Stimulated activated naive CD8-positive, alpha-beta T cell treated with anti-CD3 and anti-CD28 coated beads, Interleukin-15, Interleukin-2, amounts not matched to agents 100 U/mL and 50 U/mL, for 24 hours (primary cell): ENCODE measurements around the gene TMEM260.
"Not testable (repeated sequence)": the region's sequence is repeated elsewhere in the genome, so short reads cannot be mapped to it uniquely, and the experiment has no call there.

ENCODE experiments used
- ATAC-seq: fragments of 150-1000 bp; cut with Tn5 transposase; one replicate; pipeline ENCODE4 v1.10.0; 2021
- DNase-seq: peaks from one replicate; pipeline ENCODE4 v3.0.0; 2021

The TMEM260 gene

DNA sequence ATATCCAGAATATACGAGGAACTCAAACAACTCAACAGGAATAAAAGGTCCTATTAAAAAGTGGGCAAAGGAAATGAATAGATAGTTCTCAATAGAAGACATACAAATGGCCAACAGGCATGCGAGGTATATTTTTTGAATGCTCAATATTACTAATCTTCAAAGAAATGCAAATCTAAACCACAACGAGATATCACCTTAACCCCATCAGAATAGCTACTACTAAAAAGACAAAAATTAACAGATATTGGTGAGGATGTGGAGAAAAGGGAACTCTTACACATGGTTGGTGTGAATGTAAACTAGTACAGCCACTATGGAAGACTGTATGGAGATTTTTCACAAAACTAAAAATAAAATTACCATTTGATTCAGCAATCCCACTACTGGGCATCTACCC, 99.2 kb downstream of the TMEM260 start:
- ATAC-seq: no peak
- no peak for DNase-seq

DNA sequence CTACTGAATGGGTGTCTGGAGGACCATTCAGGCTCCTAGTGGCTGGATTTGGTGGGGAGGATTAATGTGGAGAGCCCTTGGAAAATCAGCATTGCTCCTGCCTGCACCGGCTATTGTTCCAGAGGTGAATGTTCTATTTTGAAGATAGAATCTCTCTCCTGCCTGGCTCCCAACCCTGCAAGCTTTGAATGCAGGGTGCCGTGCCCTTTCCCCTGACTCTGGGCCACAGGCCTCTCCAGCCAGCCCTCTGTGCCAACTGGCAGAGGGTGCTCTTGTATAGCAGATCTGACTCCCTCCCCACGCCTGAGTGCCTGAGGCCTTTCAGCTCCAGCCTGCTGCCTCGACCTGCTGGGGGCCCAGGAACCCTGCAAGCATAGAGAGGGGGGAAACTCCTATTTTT, 106.8 kb downstream of the TMEM260 start:
- DNase-seq (no peak), ATAC-seq (no peak)

GRCh38 chr14:56687123-56687522, 107.5 kb downstream of the TMEM260 start:
- DNase-seq (no peak), ATAC-seq (no peak)

DNA sequence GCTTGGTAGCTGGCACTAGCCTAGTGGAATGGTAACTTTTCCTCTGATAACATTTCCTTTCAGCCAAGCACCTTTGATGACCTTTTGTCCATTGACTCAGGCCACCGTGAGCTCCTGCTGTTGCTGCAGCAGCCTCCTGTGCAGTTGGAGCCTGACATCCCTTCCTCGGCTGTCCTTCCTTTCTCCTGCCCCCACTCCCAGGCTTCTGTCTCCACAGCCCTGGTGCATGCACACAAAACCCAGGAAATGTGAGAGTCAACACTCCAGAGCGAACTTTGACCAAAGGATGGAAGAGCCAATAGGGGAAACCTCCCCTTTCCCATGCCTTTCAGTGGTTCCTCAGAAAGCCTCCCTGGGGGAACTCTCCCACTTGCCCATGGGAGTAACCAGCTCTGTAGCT, 115.0 kb downstream of the TMEM260 start:
- no peak for DNase-seq
- ATAC-seq: no peak

GRCh38 chr14:56695216-56695615, 115.6 kb downstream of the TMEM260 start:
- DNase-seq, ATAC-seq: not testable (repeated sequence)
